ENCODE results near the gene CNDP1.

GRCh38 chr18:74533666-74534065 is 634 bp upstream of the CNDP1 start:
- TF ChIP-seq CTCF (IDR thresholded peaks at IDR 0.05) = no peak
- no peak for TF ChIP-seq MAX (IDR thresholded peaks at IDR 0.05; ENCODE audit: low read depth)
- no peak for TF ChIP-seq EZH2phosphoT487 (IDR thresholded peaks at IDR 0.05; ENCODE audit: borderline replicate concordance, low read depth)
- TF ChIP-seq RAD21 (IDR thresholded peaks at IDR 0.05; ENCODE audit: low read length) = no peak
- TF ChIP-seq POLR2AphosphoS5 (IDR thresholded peaks at IDR 0.05; ENCODE audit: low read depth, low read length) = no peak
- no peak for TF ChIP-seq MXI1 (IDR thresholded peaks at IDR 0.05; ENCODE audit: low read depth, low read length)
